ENCODE data around the gene MESP2.

Gene MESP2

DNA sequence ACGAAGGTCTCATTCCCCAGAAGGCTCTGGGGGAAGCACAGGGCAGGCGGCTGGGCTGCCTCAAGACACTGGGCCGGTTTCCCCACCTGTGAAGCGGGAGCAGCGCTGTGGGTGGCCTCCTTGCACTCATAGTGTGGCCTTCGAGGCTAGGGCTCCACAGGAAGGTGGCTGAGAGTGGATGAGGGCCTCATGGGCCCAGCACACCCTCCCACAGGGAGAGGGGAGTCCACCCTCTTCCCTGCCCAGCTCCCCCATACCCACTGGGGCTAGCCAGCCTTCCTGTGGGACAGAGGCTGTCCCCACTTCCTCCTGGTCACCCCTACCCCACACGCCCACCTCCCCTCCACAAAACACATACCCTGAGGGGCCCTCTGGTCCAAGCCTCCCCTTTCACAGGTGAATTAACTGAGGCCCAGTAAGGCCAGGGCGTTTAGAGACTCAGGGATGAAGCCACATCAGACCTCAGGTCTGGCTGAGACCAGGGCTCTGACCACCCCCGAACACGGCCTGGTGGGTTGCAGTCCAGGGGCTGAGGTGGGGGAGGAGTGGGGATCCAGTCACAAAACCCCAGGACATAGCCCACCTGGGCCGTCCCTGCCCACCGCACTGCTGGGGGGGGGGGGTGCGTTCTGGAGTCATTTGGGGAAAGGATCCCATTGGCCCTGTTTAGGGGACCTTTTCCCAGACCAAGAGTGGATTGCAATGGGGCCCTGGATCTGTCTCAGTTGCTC, 37.4 kb downstream of the MESP2 start:
- H3K4me3 ChIP-seq (replicated peaks in 1 of 2; ENCODE audit: low read depth in 2 of 2, low read length in 2 of 2) = peak overlapping the region; percentile 73 to 95
- TF ChIP-seq, protein P1, sequence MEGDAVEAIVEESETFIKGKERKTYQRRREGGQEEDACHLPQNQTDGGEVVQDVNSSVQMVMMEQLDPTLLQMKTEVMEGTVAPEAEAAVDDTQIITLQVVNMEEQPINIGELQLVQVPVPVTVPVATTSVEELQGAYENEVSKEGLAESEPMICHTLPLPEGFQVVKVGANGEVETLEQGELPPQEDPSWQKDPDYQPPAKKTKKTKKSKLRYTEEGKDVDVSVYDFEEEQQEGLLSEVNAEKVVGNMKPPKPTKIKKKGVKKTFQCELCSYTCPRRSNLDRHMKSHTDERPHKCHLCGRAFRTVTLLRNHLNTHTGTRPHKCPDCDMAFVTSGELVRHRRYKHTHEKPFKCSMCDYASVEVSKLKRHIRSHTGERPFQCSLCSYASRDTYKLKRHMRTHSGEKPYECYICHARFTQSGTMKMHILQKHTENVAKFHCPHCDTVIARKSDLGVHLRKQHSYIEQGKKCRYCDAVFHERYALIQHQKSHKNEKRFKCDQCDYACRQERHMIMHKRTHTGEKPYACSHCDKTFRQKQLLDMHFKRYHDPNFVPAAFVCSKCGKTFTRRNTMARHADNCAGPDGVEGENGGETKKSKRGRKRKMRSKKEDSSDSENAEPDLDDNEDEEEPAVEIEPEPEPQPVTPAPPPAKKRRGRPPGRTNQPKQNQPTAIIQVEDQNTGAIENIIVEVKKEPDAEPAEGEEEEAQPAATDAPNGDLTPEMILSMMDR (IDR thresholded peaks at IDR 0.05; ENCODE audit: low read depth, low read length) = no peak
- DNase-seq (ENCODE audit: low read depth in 2 of 2) = no peak

DNA sequence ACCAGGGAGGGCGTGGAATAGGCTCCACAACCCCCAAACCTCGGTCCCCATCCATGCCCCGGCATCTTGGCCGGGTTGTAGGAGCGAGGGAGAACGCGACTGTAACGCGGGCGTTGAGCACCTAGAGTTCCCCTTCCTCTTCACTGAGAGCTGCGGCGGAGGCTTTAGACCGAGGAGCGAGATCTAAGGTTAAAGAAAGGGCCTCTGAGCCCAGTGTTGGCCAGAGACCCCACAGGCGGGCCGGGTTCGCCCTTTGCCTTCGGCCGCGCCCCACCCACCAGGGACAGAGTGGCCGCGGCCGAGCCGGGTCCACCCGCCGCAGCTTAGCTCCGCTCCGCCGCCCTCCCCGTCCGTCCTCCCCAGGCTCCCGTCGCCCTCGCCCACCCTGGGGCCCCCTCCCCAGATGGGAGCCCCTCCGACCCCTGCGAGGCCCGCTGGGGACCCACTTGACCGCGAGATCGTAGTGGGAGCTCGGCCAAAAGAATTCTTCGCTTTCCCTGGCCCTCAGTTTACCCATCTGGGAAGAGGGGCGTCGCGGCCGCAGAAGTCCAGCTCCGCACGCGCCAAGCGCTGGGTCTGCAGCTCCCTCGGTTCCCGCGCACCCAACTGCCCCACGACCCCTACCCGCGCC, 38.1 kb downstream of the MESP2 start:
- TF ChIP-seq, protein P1 (IDR thresholded peaks at IDR 0.05; ENCODE audit: low read depth, low read length) = no peak
- H3K4me3 ChIP-seq (replicated peaks in 1 of 2; ENCODE audit: low read depth in 2 of 2, low read length in 2 of 2) = peak overlapping the region; percentile 73 to 95
- DNase-seq (ENCODE audit: low read depth in 2 of 2) = peak in 1 of 2 donors; percentile 23

DNA sequence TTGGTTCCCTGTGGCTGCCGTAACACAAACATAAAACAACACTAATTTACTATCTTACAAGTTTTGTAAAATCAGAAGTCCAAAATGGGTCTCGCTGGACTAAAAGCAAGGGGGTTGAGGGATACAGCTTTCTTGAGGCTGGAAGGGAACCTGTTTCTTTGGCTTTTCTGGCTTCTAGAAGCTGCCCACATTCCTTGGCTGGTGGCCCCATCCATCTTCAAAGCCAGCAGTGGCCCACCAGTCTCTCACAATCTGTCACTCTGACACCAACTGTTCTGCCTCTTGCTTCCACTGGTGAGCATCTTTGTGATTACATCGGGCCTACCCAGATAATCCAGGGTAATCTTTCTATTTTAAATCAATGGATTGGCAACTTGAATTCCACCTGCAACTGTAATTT, 39.6 kb downstream of the MESP2 start:
- no peak overlapping the region for H3K4me3 ChIP-seq (replicated peaks in 1 of 2; ENCODE audit: low read depth in 2 of 2, low read length in 2 of 2)
- DNase-seq (ENCODE audit: low read depth in 2 of 2) = no peak
- TF ChIP-seq, protein P1 (IDR thresholded peaks at IDR 0.05; ENCODE audit: low read depth, low read length) = no peak

DNA sequence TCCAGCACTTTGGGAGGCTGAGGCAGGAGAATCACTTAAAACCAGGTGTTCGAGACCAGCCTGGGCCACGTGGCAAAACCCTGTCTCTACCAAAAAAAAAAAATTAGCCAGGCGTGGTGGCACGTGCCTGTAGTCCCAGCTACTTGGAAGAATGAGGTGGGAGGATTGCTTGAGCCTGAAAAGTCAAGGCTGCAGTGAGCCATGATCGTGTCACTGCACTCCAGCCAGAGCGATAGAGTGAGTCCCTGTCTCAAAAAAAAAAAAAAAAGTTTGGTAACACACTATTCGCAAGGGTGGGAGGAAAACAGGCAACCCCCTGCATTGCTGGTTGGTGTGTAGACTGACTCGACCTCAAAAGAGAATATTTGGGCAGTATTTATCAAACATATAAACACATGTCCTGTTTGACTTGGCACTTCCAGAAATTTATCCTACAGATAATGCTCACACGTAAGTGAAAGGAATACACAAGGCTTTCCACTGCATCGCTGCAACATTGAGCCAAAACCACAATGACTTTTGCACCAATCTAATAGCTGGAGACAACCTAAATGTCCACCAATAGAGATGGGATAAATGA, 41.7 kb downstream of the MESP2 start:
- H3K4me3 ChIP-seq (replicated peaks in 1 of 2; ENCODE audit: low read depth in 2 of 2, low read length in 2 of 2) = no peak overlapping the region
- DNase-seq (ENCODE audit: low read depth in 2 of 2) = peak; percentile 40
- TF ChIP-seq, protein P1 (IDR thresholded peaks at IDR 0.05; ENCODE audit: low read depth, low read length) = no peak

DNA sequence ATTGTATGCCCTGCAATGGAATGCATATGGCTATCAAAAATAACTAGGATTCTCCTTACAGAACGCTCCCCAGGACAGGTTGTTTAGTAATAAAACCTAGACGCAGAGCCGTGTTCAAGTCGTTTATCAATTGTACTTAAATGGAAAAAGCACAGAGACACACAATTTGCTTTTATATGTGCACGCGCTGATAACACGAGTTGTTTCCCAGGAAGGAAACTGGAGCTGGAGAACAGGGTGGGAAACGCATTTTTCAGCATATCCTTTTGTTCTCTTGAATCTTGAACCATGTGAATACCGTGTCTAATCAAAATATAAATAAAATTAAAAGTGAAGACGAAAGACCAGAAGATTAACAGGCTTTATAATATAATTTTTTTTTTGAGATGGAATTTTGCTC, 42.2 kb downstream of the MESP2 start:
- H3K4me3 ChIP-seq (replicated peaks in 1 of 2; ENCODE audit: low read depth in 2 of 2, low read length in 2 of 2) = no peak overlapping the region
- no peak for DNase-seq (ENCODE audit: low read depth in 2 of 2)
- TF ChIP-seq, protein P1 (IDR thresholded peaks at IDR 0.05; ENCODE audit: low read depth, low read length) = no peak

DNA sequence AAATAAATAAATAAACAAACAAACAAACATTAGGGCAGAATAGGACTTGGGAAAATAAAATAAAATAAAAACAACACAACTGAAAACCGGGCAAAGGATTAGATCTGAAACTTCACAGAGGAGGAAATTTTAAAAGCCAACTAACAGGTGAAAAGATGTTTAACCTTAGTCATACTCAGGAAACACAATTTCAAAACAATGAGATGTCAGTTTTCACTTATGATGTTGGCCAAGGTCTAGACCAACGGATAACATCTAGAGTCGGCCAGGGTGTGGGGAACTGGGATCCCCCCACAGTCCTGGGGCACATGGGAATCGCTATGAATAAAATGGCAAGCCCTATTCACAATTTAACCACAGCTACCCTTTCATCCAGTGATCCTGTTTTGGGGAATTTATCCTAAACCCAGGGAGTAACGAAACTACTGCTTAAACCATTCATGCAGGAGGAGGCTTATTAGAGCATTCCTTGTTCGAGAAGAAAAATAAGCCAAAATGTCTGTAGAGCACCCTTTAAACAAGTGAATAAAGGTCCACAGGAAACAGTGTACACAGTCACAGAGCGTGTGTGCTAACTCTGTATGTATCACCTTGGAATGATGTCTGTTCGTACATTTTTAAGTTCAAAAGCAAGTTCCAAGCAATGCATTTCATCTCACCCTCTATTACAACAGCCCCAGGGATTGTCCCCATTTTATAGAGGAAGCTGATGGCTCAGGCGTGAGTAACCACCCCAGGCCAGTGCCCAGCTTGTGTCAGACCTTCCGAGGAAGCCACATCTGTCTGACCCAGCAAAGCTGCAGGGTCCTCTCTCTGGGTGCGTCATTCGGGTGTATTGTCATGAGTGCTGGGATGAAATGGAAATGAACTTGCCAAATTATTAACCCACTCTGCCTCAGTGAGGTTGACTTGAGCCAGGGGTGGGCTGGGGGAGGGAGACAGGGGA, 44.8 kb downstream of the MESP2 start:
- TF ChIP-seq, protein P1 (IDR thresholded peaks at IDR 0.05; ENCODE audit: low read depth, low read length) = no peak
- H3K4me3 ChIP-seq (replicated peaks in 1 of 2; ENCODE audit: low read depth in 2 of 2, low read length in 2 of 2) = no peak overlapping the region
- DNase-seq (ENCODE audit: low read depth in 2 of 2) = peak; percentile 65 to 95

Measured in cardiac fibroblast (primary cell).